BLaER1 treated with 17β-estradiol and CSF1 and Interleukin-3, amounts not matched to agents 10 nM and 100 nM (cell line): Measurements from ENCODE around the gene RAB4B.
"Not testable (repeated sequence)": the region's sequence is repeated elsewhere in the genome, so short reads cannot be mapped to it uniquely, and the experiment has no call there.

Experiments
- H3K27ac ChIP-seq, 11 experiments: shearing (Covaris generic); formaldehyde crosslinking; 2 replicates each; pipeline ENCODE4 v1.8.1; 2022
- H3K27me3 ChIP-seq, 11 experiments: shearing (Covaris generic); formaldehyde crosslinking; 2 replicates each; pipeline ENCODE4 v1.8.1; 2022
- H3K36me3 ChIP-seq, 11 experiments: shearing (Covaris generic); formaldehyde crosslinking; 2 replicates each; pipeline ENCODE4 v1.8.1; 2022
- H3K4me1 ChIP-seq, 10 experiments: shearing (Covaris generic); formaldehyde crosslinking; 2 replicates each; pipeline ENCODE4 v1.8.1; 2022
- H3K4me2 ChIP-seq, 11 experiments: shearing (Covaris generic); formaldehyde crosslinking; 2 replicates each; pipeline ENCODE4 v1.8.1; 2022
- H3K4me3 ChIP-seq, 10 experiments: shearing (Covaris generic); formaldehyde crosslinking; 2 replicates each; pipeline ENCODE4 v1.8.1; 2022
- H3K9ac ChIP-seq, 11 experiments: shearing (Covaris generic); formaldehyde crosslinking; 2 replicates each; pipeline ENCODE4 v1.8.1; 2022
- H3K9me3 ChIP-seq, 11 experiments: shearing (Covaris generic); formaldehyde crosslinking; replicated peaks in 1 of 11; 2 replicates each; pipeline ENCODE4 v1.8.1; 2022
- H4K20me1 ChIP-seq, 11 experiments: shearing (Covaris generic); formaldehyde crosslinking; 2 replicates each; pipeline ENCODE4 v1.8.1; 2022
- Cebpa-rat ChIP-seq, 11 experiments: shearing (Covaris generic); IDR thresholded peaks; 2 replicates each; pipeline ENCODE4 v1.8.1; 2022

The RAB4B gene

DNA sequence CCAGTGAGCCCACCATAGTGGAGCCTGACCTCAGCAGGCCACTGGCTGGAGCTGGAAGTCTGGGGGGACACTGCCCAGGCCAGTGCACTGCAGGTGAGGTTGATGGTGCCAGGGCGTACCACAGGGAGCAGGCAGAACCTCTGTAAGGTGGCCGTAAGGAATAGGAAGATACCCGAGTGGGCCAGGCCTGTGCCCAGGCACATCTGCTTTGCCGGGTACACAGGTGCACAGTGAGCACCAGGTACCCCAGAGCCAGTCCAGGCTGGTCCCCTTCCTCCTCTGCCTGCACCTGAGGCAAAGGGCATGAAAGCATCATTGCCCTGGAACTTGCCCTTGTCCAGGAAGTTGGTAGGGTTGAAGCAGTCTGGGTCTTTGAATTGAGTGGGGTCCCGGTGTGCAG, 30.4 kb downstream of the RAB4B start:
- no peak overlapping the region for H3K4me3 ChIP-seq
- no peaks in the 10 kb centered on the region for H3K9me3 ChIP-seq
- no peak overlapping the region for H3K9ac ChIP-seq
- peaks cover 66 to 95% (median 83%) of the 10 kb centered on the region in 11 experiments for H4K20me1 ChIP-seq
- H3K36me3 ChIP-seq: peaks cover 54 to 65% (median 61%) of the 10 kb centered on the region in 11 experiments
- H3K27me3 ChIP-seq: peaks cover 0 to 27% (median 22%) of the 10 kb centered on the region in 11 experiments; a peak in 19 of 22 replicates
- no peak overlapping the region for H3K4me2 ChIP-seq
- peaks cover 61 to 94% (median 70%) of the 10 kb centered on the region in 10 experiments for H3K4me1 ChIP-seq
- TF ChIP-seq Cebpa-rat (IDR thresholded peaks at IDR 0.05): no peak
- no peak overlapping the region for H3K27ac ChIP-seq

DNA sequence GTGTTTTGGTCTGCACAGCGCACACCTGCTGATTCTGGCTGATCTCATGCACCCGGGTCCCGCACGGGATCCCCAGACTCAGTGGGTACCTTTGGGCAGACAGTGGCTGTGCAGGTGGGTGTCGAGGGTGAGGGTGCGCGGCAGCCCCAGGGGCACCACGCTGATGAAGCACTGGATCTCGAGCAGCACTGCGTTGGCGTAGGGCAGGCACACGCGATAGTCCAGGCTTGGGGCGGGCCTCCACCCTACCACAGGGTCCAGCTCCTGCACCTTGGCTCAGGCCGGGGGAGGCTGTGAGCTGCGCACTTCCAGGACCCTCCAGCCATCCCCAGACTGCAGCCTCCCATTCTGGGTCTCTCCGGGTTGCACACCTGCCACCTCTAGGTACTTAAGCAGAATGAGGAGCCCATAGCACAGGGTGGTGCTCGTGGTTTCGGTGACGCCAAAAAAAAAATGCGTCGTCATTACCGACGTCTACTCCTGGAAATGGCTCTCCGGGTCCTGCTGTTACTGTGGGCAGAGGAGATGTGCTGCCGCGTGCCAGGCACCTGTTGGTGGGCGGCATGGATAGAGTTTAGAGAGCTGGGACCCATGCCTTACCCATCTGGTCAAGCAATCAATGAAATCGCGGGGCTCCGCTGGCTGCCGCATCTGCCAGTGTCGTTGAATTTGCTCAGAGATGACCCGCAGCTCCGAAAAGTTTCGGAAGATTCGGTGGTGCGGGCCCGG, 31.5 kb downstream of the RAB4B start:
- H3K4me2 ChIP-seq: peak overlapping the region in 7 of 11 experiments; percentile 81 to 95 (median 89); a peak in 12 of 22 replicates
- H3K36me3 ChIP-seq: peaks cover 44 to 55% (median 51%) of the 10 kb centered on the region in 11 experiments
- no peak overlapping the region for H3K27ac ChIP-seq
- no peak for TF ChIP-seq Cebpa-rat (IDR thresholded peaks at IDR 0.05)
- H3K9me3 ChIP-seq: no peaks in the 10 kb centered on the region
- no peak overlapping the region for H3K9ac ChIP-seq
- H3K4me3 ChIP-seq: no peak overlapping the region
- H4K20me1 ChIP-seq: peaks cover 56 to 89% (median 73%) of the 10 kb centered on the region in 11 experiments
- H3K27me3 ChIP-seq: peaks cover 0 to 34% (median 22%) of the 10 kb centered on the region in 11 experiments; a peak in 19 of 22 replicates
- peaks cover 50 to 83% (median 60%) of the 10 kb centered on the region in 10 experiments for H3K4me1 ChIP-seq

DNA sequence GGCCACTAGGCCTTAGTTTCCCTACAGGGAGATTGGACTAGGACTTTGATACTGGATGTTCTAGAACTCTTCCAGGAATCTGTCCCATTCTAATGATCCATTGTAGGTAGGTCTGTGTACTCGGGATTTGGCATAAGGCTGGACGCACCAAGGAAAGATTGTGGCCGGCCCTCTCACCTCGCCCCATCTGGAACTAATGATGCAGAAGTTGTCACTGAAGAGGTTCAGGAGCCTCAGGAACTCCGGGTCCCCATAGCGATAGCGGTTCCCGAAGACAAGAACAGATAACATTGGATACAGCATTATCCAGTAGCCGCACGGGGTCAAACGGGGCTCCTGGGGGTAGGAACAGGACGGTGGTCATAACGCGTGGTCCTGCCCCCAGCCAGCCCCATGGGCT, 32.1 kb downstream of the RAB4B start:
- Histone ChIP-seq H3K9me3 (no peaks in the 10 kb centered on the region), H3K27ac (peak overlapping the region in 3 of 11 experiments; percentile 22 to 60 (median 42); a peak in 1 of 22 replicates), H3K36me3 (peaks cover 38 to 48% (median 45%) of the 10 kb centered on the region in 11 experiments), H3K9ac (no peak overlapping the region; a peak in 2 of 22 replicates), H3K4me1 (peaks cover 44 to 77% (median 54%) of the 10 kb centered on the region in 10 experiments), H3K4me2 (peak overlapping the region; percentile 81 to 95 (median 86); a peak in 21 of 22 replicates), H3K27me3 (peaks cover 0 to 34% (median 22%) of the 10 kb centered on the region in 11 experiments; a peak in 19 of 22 replicates), H3K4me3 (peak overlapping the region in 5 of 10 experiments; percentile 45 to 68 (median 54); a peak in 6 of 20 replicates), H4K20me1 (peaks cover 49 to 82% (median 66%) of the 10 kb centered on the region in 11 experiments)
- no peak for TF ChIP-seq Cebpa-rat (IDR thresholded peaks at IDR 0.05)

DNA sequence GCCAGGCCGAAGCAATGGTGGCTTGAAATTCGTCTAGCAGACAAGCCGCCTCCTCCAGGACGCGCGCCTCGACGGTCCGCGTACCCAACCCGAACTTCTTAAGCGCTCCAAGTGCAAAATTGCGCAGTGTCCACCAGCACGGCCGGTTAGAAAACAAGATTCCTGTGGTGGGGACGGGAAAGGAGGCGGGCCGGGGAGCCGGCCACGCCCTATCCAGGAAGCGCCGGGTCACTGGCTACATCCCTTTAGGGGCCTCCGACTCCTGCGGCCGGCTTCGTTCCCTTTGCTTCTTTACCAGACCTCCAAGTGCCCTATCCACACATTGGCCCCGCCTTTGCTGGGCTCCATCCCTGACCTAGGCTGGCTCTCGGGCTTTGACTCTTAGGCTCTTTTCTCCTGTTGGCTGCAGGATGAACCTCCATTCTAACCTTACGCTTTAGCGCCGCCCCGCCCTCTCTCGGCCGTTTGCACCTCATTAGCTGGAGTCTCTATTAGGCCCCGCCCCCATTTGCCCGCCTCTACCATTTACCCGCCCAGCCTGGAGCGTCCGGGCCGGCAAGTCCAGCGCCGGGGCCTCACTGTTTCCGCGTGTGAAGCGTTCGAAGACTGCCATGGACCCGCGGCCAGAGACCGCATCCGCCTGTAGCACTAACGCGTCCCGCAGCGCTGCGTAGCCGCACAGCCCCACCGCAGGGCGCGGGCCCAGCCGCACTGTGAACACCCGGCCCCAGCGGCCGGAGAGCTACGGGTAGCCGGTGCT, 32.8 kb downstream of the RAB4B start:
- Histone ChIP-seq H3K4me1 (peaks cover 37 to 70% (median 47%) of the 10 kb centered on the region in 10 experiments), H3K27ac (peak overlapping the region in 6 of 11 experiments; percentile 30 to 60 (median 40); a peak in 9 of 22 replicates), H3K4me2 (peak overlapping the region; percentile 81 to 95 (median 86)), H4K20me1 (peaks cover 42 to 81% (median 60%) of the 10 kb centered on the region in 11 experiments), H3K4me3 (peak overlapping the region; percentile 41 to 68 (median 54)), H3K9ac (peak overlapping the region; percentile 41 to 71 (median 62); a peak in 20 of 22 replicates), H3K36me3 (peaks cover 33 to 42% (median 38%) of the 10 kb centered on the region in 11 experiments), H3K27me3 (peaks cover 0 to 34% (median 22%) of the 10 kb centered on the region in 11 experiments; a peak in 19 of 22 replicates)
- not testable (repeated sequence) for H3K9me3 ChIP-seq

DNA sequence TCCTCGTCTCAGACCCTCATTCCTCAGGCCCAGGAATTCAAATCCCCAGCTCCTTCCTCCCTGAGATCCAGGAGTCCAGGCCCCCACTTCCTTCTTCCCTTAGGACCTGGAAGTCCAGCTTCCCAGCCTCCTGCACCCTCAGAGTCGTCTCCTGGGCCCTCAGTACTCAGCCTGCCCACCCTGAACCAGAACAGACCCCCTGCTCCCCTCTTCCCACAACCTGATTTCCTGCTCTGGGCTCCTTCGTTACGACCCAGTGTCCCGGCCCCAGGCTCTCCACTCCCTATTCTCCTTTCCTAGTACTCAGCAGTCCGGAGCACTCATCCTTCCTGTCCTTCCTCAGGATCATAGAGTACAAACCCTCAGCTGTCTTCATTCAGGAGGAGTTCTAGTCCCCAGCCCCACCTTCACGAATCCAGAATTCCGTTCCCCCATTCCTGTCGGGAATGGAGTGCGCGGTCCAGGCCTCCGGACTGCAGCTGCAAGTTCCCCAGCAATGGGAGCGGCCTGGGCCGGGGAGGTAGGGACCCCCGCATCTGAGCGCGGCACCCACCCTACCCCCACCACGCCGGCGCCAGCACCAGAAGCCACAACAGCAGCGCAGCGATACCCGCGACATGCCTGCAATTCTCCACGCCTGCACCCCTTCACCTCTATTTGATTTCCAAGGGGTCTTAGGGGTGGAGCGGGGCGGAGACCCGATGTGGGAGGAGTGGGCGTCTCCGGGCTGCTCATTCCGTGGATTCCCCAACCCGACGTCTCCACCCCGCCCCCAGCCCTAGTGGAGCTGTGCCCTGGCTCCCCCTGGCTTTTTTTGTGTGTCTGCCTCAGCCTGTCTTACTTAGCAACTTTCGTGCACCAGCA, 33.7 kb downstream of the RAB4B start:
- Histone ChIP-seq H3K4me3 (peak overlapping the region; percentile 41 to 68 (median 54)), H3K4me1 (peaks cover 28 to 64% (median 40%) of the 10 kb centered on the region in 10 experiments), H3K36me3 (peaks cover 31 to 34% (median 33%) of the 10 kb centered on the region in 11 experiments), H3K9ac (peak overlapping the region; percentile 41 to 71 (median 62); a peak in 20 of 22 replicates), H4K20me1 (peaks cover 34 to 74% (median 51%) of the 10 kb centered on the region in 11 experiments), H3K9me3 (no peaks in the 10 kb centered on the region), H3K4me2 (peak overlapping the region; percentile 81 to 95 (median 86)), H3K27ac (peak overlapping the region in 6 of 11 experiments; percentile 30 to 60 (median 40); a peak in 8 of 22 replicates), H3K27me3 (peaks cover 0 to 34% (median 22%) of the 10 kb centered on the region in 11 experiments; a peak in 19 of 22 replicates)
- no peak for TF ChIP-seq Cebpa-rat (IDR thresholded peaks at IDR 0.05)

GRCh38 chr19:40812571-40812970, 34.5 kb downstream of the RAB4B start:
- H3K27me3 ChIP-seq: peaks cover 0 to 34% (median 22%) of the 10 kb centered on the region in 11 experiments; a peak in 19 of 22 replicates
- peaks cover 21 to 62% (median 33%) of the 10 kb centered on the region in 10 experiments for H3K4me1 ChIP-seq
- H3K36me3 ChIP-seq: peaks cover 24 to 27% (median 26%) of the 10 kb centered on the region in 11 experiments
- H3K9me3 ChIP-seq, H3K4me3 ChIP-seq, H3K27ac ChIP-seq, H3K9ac ChIP-seq: not testable (repeated sequence)
- peak overlapping the region in 8 of 11 experiments; percentile 11 to 95 (median 85); a peak in 12 of 22 replicates for H3K4me2 ChIP-seq
- H4K20me1 ChIP-seq: peaks cover 25 to 66% (median 42%) of the 10 kb centered on the region in 11 experiments

DNA sequence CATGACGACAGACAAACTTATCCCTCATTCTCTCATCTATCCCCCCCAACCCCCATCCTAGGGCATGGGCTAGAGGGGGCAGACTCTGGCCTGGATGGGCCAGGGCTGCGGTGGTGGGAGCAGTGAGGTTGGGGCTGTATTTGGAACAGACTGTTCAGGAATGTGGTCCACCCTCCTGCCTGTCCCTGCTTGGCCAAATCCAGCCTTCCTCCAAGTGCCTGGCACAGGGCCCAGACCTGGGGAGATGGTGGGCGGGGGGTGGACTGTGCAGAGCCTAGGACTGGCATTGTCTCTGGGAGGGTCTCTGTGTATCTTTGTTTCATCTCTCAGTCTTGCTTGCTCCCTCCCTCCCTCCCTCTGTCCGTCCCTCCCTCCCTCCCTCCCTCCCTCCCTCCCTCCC, 35.1 kb downstream of the RAB4B start:
- Histone ChIP-seq H3K9me3 (no peaks in the 10 kb centered on the region), H3K36me3 (peaks cover 18 to 21% (median 20%) of the 10 kb centered on the region in 11 experiments), H3K4me1 (peaks cover 21 to 61% (median 33%) of the 10 kb centered on the region in 10 experiments), H4K20me1 (peaks cover 19 to 60% (median 36%) of the 10 kb centered on the region in 11 experiments; a peak in 21 of 22 replicates), H3K9ac (no peak overlapping the region), H3K4me3 (no peak overlapping the region), H3K27ac (no peak overlapping the region), H3K4me2 (peak overlapping the region in 2 of 11 experiments; percentile 87 to 95; a peak in 2 of 22 replicates), H3K27me3 (peaks cover 0 to 34% (median 22%) of the 10 kb centered on the region in 11 experiments; a peak in 19 of 22 replicates)
- no peak for TF ChIP-seq Cebpa-rat (IDR thresholded peaks at IDR 0.05)

GRCh38 chr19:40815223-40815622, 37.2 kb downstream of the RAB4B start:
- Histone ChIP-seq H3K4me1 (peaks cover 27 to 63% (median 39%) of the 10 kb centered on the region in 10 experiments), H3K4me3 (no peak overlapping the region), H3K27me3 (peaks cover 0 to 34% (median 22%) of the 10 kb centered on the region in 11 experiments; a peak in 19 of 22 replicates), H3K4me2 (no peak overlapping the region), H3K36me3 (peaks cover 0 to under 1% (median under 1%) of the 10 kb centered on the region in 11 experiments; a peak in 3 of 22 replicates), H3K27ac (no peak overlapping the region), H3K9me3 (no peaks in the 10 kb centered on the region), H4K20me1 (peaks cover 0 to 40% (median 18%) of the 10 kb centered on the region in 11 experiments; a peak in 14 of 22 replicates), H3K9ac (no peak overlapping the region)
- TF ChIP-seq Cebpa-rat (IDR thresholded peaks at IDR 0.05): no peak

DNA sequence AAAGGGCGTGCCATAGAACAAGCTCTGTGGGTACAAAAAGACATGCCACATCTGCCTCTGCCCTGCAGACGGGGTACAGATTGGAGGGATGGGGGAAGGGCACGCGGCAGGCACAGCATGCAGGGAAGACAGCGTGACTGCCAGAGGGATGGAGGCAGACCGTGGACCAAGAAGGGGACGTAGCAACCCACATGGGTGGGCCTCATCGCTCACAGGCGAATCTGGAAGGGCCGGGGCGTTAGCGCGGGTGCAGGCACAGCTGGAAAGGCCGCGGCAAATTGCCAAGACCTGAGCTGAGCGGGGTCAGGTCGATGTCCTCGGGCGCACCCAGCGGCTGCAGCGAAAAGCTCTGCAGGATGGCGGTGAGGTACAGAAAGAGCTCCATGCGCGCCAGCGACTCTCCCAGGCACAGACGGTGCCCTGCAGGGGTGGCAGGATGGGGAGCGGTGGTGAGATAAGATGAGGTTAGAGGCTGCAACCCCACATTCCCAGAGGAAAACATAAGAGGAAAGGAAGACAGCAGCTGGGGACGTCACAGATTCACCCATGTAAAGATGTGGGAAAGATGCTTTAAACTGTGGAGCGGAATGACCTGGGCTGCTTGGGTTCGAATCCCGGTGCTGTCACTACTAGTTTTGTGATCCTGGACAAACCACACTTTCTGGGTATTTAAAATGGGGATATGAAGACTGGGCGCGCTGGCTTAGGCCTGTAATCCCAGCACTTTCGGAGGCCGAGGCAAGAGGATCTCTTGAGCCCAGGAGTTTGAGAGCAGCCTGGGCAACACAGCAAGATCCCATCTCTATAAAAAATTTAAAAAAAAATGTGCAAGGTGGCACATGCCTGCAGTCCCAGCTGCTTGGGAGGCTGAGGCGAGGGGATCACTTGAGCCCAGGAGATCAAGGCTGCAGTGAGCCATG, 40.7 kb downstream of the RAB4B start:
- Histone ChIP-seq H3K9ac (0 out of 22 replicates have a peak overlapping the region, but pooled peaks of 1 of the 11 experiments have one; percentile 33), H4K20me1 (peaks cover 0 to 16% (median 0%) of the 10 kb centered on the region in 11 experiments; a peak in 3 of 22 replicates), H3K27ac (peak overlapping the region in 2 of 11 experiments; percentile 19 to 41; a peak in 1 of 22 replicates), H3K4me3 (peak overlapping the region in 8 of 10 experiments; percentile 22 to 60 (median 47); a peak in 12 of 20 replicates), H3K4me2 (peak overlapping the region; percentile 65 to 91 (median 81)), H3K4me1 (peaks cover 26 to 56% (median 36%) of the 10 kb centered on the region in 10 experiments)
- not testable (repeated sequence) for H3K36me3 ChIP-seq, H3K27me3 ChIP-seq, H3K9me3 ChIP-seq

GRCh38 chr19:40819479-40820234, 41.6 kb downstream of the RAB4B start:
- not testable (repeated sequence) for H3K9ac ChIP-seq, H3K36me3 ChIP-seq, H3K9me3 ChIP-seq, H3K27me3 ChIP-seq, H4K20me1 ChIP-seq, H3K4me3 ChIP-seq
- peak overlapping the region in 8 of 11 experiments; percentile 18 to 91 (median 72); a peak in 17 of 22 replicates for H3K4me2 ChIP-seq
- H3K4me1 ChIP-seq: peaks cover 31 to 65% (median 41%) of the 10 kb centered on the region in 10 experiments
- peak overlapping the region in 4 of 11 experiments; percentile 19 to 54 (median 40); a peak in 4 of 22 replicates for H3K27ac ChIP-seq
